MM.1S (cell line): Measurements from ENCODE around the gene SWT1.

Experiments
- DNase-seq: peaks from one replicate; pipeline ENCODE4 v3.0.0-alpha.2; 2015
- H2AFZ ChIP-seq: fragments of 300-600 bp; sonication (generic); 2 replicates; pipeline ENCODE4 v1.6.0; 2016; ENCODE audit warnings: antibody characterized with exemption, low read length
- H3F3A ChIP-seq: fragments of 300-600 bp; sonication (generic); 2 replicates; pipeline ENCODE4 v1.6.1; 2016; ENCODE audit warnings: mild to moderate bottlenecking, antibody characterized with exemption, low read length, moderate library complexity, mixed read lengths; ENCODE audit not compliant: insufficient read depth
- H3K27ac ChIP-seq: fragments of 300-600 bp; sonication (generic); 2 replicates; pipeline ENCODE4 v1.5.1; 2016; ENCODE audit warnings: mild to moderate bottlenecking, low read length
- H3K27me3 ChIP-seq: fragments of 300-600 bp; sonication (generic); replicated peaks from 2 replicates; pipeline ENCODE4 v1.6.0; 2016; ENCODE audit warnings: low read length; ENCODE audit not compliant: insufficient read depth
- H3K36me3 ChIP-seq: fragments of 300-600 bp; sonication (generic); replicated peaks from 2 replicates; pipeline ENCODE4 v1.6.1; 2016; ENCODE audit warnings: mild to moderate bottlenecking, low read length, mixed read lengths; ENCODE audit not compliant: insufficient read depth
- H3K4me1 ChIP-seq: fragments of 300-600 bp; sonication (generic); 2 replicates; pipeline ENCODE4 v1.6.1; 2016; ENCODE audit warnings: low read length, mixed read lengths
- H3K4me2 ChIP-seq: fragments of 300-600 bp; sonication (generic); 2 replicates; pipeline ENCODE4 v1.6.0; 2016; ENCODE audit warnings: low read depth, low read length
- H3K4me3 ChIP-seq: fragments of 300-600 bp; sonication (generic); 2 replicates; pipeline ENCODE4 v1.5.1; 2016; ENCODE audit warnings: low read length, mixed read lengths
- H3K79me2 ChIP-seq: fragments of 300-600 bp; sonication (generic); 2 replicates; pipeline ENCODE4 v1.6.1; 2016; ENCODE audit warnings: mixed run types, low read length, mixed read lengths
- H3K9ac ChIP-seq: fragments of 300-600 bp; sonication (generic); 2 replicates; pipeline ENCODE4 v1.6.1; 2016; ENCODE audit warnings: low read length, mixed read lengths
- H3K9me2 ChIP-seq: fragments of 300-600 bp; sonication (generic); replicated peaks from 2 replicates; pipeline ENCODE4 v1.6.1; 2016; ENCODE audit warnings: mild to moderate bottlenecking, low read length, mixed read lengths; ENCODE audit not compliant: insufficient read depth
- H3K9me3 ChIP-seq: fragments of 300-600 bp; sonication (generic); replicated peaks from 2 replicates; pipeline ENCODE4 v1.6.1; 2016; ENCODE audit warnings: mild to moderate bottlenecking, low read length, mixed read lengths; ENCODE audit not compliant: insufficient read depth
- H4K20me1 ChIP-seq: fragments of 300-600 bp; sonication (generic); 2 replicates; pipeline ENCODE4 v1.6.1; 2016; ENCODE audit warnings: mild to moderate bottlenecking, low read length, moderate library complexity, mixed read lengths; ENCODE audit not compliant: insufficient read depth
- CTCF ChIP-seq: fragments of 300-600 bp; sonication (generic); IDR thresholded peaks from 2 replicates; pipeline ENCODE4 v1.5.1; 2016; ENCODE audit warnings: antibody characterized with exemption, low read length, mixed read lengths
- EZH2 ChIP-seq: fragments of 300-600 bp; sonication (generic); optimal IDR thresholded peaks from 2 replicates; pipeline ENCODE3; 2017; ENCODE audit warnings: low read depth, mild to moderate bottlenecking, antibody characterized with exemption, low read length, mixed read lengths
- EZH2phosphoT487 ChIP-seq: fragments of 300-600 bp; sonication (generic); IDR thresholded peaks from 2 replicates; pipeline ENCODE4 v1.6.1; 2018; ENCODE audit warnings: antibody characterized with exemption, low read length

Gene SWT1

GRCh38 chr1:185132534-185132933 lies 24.4 kb upstream of the SWT1 start:
- no peak overlapping the region for H3K4me3 ChIP-seq
- no peak overlapping the region for H3K9ac ChIP-seq
- no peak overlapping the region for H3K4me2 ChIP-seq
- H3K36me3 ChIP-seq = no peaks in the 10 kb centered on the region
- no peak overlapping the region for H3K27ac ChIP-seq
- H3K4me1 ChIP-seq = no peaks in the 10 kb centered on the region
- TF ChIP-seq CTCF (no peak), EZH2 (no peak), EZH2phosphoT487 (no peak)
- H3F3A ChIP-seq = no peaks in the 10 kb centered on the region
- H3K27me3 ChIP-seq = no peaks in the 10 kb centered on the region
- no peaks in the 10 kb centered on the region for H3K9me3 ChIP-seq
- no peak for DNase-seq
- no peaks in the 10 kb centered on the region for H3K79me2 ChIP-seq
- H4K20me1 ChIP-seq = no peaks in the 10 kb centered on the region
- H2AFZ ChIP-seq = no peak overlapping the region
- H3K9me2 ChIP-seq = no peaks in the 10 kb centered on the region

- no peaks in the 10 kb centered on the region for H3K9me2 ChIP-seq
- no peak overlapping the region for H3K4me2 ChIP-seq
- DNase-seq = no peak
- no peaks in the 10 kb centered on the region for H3K36me3 ChIP-seq
- no peaks in the 10 kb centered on the region for H3K27me3 ChIP-seq
- no peak overlapping the region for H3K9ac ChIP-seq
- no peaks in the 10 kb centered on the region for H3K4me1 ChIP-seq
- no peaks in the 10 kb centered on the region for H3F3A ChIP-seq
- no peak overlapping the region for H3K27ac ChIP-seq
- no peaks in the 10 kb centered on the region for H3K9me3 ChIP-seq
- TF ChIP-seq CTCF = no peak
- no peak for TF ChIP-seq EZH2phosphoT487
- TF ChIP-seq EZH2 = no peak
- no peak overlapping the region for H3K4me3 ChIP-seq
- no peaks in the 10 kb centered on the region for H4K20me1 ChIP-seq
- no peaks in the 10 kb centered on the region for H3K79me2 ChIP-seq
- no peak overlapping the region for H2AFZ ChIP-seq
These were observed 18.9 kb upstream of the SWT1 start for GRCh38 chr1:185137896-185138545.

- DNase-seq = no peak
- no peak for TF ChIP-seq EZH2phosphoT487
- no peak for TF ChIP-seq CTCF
- no peak for TF ChIP-seq EZH2
- H4K20me1 ChIP-seq = no peaks in the 10 kb centered on the region
These were observed 17.7 kb upstream of the SWT1 start for GRCh38 chr1:185139246-185139645.

More at GRCh38 chr1:185139246-185139645, 17.7 kb upstream of the SWT1 start:
- no peaks in the 10 kb centered on the region for H3K9me3 ChIP-seq
- no peaks in the 10 kb centered on the region for H3K4me1 ChIP-seq
- no peak overlapping the region for H3K9ac ChIP-seq
- H3K27me3 ChIP-seq = no peaks in the 10 kb centered on the region
- H2AFZ ChIP-seq = no peak overlapping the region
- H3K27ac ChIP-seq = no peak overlapping the region
- H3K36me3 ChIP-seq = no peaks in the 10 kb centered on the region; the same call in 1 of the 2 replicates
- no peak overlapping the region for H3K4me2 ChIP-seq
- H3K4me3 ChIP-seq = no peak overlapping the region
- H3F3A ChIP-seq = no peaks in the 10 kb centered on the region
- no peaks in the 10 kb centered on the region for H3K79me2 ChIP-seq
- H3K9me2 ChIP-seq = no peaks in the 10 kb centered on the region
